ENCODE results near the gene MACROD2.
A peak's percentile ranks its signal among the peaks of the same experiment; 100 is the strongest.

MACROD2 gene

DNA sequence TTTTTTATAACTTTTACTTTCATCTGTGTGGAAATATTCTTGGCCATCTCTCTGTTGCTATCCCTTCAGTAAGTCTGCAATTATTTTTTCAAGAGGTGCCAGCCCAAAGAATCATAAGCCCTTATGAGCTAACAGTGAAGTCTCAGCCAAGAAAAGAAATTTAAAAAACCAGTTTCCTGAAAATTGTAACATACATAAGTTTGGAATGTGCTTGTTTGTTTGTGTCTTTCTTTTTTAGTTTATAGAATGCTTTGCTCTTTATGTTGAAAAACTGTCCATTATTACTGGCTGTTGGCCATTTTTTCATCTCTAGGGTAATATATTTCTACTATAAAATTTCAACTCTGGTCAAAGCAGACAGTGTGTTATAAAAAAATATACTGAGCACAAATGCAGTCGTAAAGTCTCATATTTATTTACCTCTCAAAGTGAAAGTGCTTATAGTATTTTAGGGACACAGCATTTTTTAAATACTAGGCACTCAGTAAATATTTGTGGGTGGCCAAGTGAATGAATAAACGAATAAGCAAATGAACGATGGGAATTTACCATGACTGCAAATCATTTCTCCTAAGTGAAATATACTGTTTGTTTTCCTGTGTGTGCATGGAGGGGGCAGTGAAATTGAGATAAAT is 1918.2 kb downstream of the MACROD2 start:
- in situ Hi-C loops (cut with HindIII; ENCODE audit: low pct_ligation_motif_present, low pct_unique_long_range_greater_than_20kb, low sequenced_read_pairs) = no loop called here
- DNase-seq = no peak

DNA sequence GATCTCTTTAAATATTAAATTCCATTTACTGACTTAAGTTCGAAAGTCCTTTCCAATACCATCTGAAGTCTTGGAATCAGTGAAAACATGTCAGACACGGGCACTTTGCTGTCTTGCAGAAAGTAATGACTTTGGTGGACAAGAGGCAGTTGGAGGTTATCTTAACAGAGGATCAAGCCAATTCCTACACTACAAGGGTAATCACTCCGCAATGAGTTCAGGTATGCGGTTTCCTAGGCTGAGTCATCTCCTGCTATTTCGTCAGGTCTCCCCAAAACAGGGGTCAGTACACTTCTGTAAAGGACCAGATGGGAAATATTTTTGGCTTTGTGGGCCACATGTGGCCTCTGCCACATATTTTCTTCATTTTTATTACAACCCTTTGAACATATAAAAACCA is 1921.3 kb downstream of the MACROD2 start:
- no peak for DNase-seq
- in situ Hi-C loops (cut with HindIII; ENCODE audit: low pct_ligation_motif_present, low pct_unique_long_range_greater_than_20kb, low sequenced_read_pairs) = no loop called here

DNA sequence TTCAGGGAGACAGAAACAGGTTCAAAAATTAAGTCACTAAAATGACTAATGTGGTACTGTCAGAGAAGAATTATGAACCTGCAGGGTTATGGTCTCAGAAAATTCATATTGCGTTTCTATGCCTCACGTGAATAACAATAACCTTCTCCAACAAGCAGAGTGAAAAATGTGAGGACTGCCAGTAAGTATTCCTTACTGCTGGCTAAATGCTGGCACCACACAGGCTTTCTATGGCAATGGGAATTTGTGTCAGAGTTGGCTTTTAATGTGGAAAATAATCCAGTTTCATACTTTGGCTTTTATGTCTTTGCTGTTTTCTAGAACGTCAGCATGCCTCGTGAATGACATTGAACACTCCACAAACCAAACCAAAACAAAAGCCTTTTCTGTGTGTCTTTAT is 1922.0 kb downstream of the MACROD2 start:
- in situ Hi-C loops (cut with HindIII; ENCODE audit: low pct_ligation_motif_present, low pct_unique_long_range_greater_than_20kb, low sequenced_read_pairs) = no loop called here
- DNase-seq = no peak

DNA sequence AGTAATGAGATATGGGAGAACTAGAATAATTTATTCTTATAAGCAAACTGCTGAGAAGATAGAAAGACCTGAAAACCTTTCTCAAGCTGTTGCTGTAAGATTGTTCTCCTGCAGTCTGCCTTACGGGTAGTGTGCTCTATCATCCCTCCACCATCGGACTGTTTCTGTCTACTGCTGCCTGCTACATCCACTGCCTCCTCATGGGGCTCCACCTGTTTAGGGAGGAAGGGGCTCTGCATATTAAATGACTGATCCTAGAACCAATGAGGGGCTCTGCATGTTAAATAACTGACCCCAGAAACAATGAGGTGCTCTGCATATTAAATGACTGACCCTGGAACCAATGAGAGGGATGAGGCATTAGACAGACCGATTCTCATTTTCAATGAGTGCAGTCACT is 1923.3 kb downstream of the MACROD2 start:
- no peak for DNase-seq
- in situ Hi-C loops (cut with HindIII; ENCODE audit: low pct_ligation_motif_present, low pct_unique_long_range_greater_than_20kb, low sequenced_read_pairs) = no loop called here

DNA sequence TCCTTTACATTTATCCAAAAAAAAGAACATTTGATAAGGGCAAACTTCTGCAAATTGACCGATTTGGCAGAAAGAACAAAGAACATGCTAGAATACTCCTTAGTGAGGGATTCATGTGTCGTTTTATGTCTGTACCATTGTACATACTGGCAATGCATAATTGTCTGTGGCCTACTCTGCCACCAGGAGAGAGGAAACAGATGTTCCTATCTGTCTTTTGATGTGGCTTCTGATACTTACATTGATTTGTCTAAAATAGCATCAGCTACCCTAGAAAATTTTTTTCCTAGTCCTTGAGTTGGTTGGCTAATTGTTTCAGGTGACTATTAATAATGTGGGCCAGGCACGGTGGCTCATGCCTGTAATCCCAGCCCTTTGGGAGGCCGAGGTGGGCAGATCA is 1923.8 kb downstream of the MACROD2 start:
- in situ Hi-C loops (cut with HindIII; ENCODE audit: low pct_ligation_motif_present, low pct_unique_long_range_greater_than_20kb, low sequenced_read_pairs) = no loop called here
- DNase-seq = no peak

DNA sequence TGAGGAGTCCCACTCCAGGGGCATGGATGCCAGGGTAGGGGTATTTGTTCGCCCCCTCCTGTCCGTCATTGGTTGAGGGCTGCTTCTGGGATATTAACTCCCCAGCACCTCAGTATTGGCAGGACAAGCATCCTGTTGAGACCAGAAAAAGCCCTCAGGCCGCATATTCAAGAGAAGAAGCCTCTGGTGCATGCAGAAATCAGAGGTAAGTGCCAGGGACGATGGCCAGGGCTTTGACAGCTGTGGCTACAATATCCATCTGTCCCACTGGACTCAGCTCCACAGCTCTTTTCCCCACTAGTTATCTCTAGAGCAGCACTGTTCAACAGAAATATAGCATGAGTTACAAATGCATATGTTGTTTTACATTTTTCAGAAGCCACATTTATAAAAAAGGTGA is 1926.6 kb downstream of the MACROD2 start:
- DNase-seq = no peak
- in situ Hi-C loops (cut with HindIII; ENCODE audit: low pct_ligation_motif_present, low pct_unique_long_range_greater_than_20kb, low sequenced_read_pairs) = no loop called here

DNA sequence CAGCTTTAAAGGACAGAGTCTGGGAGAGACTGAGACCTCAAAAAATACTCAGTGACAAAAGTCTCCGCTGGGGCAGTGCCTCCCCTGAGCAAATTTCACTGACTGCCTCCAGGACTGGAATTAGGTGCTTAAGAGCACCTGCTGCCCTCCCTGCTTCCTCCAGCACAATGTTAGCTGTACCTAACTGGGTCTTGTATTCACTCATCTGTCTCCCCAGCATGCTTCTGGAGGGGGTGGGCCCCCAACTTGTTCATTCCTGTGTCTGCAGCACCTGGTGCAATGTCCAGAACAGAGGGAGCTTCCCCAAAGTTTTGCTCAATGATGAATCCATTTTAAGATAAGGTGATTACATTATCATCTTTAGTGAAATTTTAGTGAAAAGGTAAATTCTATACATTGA is 1927.2 kb downstream of the MACROD2 start:
- DNase-seq = no peak
- in situ Hi-C loops (cut with HindIII; ENCODE audit: low pct_ligation_motif_present, low pct_unique_long_range_greater_than_20kb, low sequenced_read_pairs) = no loop called here

DNA sequence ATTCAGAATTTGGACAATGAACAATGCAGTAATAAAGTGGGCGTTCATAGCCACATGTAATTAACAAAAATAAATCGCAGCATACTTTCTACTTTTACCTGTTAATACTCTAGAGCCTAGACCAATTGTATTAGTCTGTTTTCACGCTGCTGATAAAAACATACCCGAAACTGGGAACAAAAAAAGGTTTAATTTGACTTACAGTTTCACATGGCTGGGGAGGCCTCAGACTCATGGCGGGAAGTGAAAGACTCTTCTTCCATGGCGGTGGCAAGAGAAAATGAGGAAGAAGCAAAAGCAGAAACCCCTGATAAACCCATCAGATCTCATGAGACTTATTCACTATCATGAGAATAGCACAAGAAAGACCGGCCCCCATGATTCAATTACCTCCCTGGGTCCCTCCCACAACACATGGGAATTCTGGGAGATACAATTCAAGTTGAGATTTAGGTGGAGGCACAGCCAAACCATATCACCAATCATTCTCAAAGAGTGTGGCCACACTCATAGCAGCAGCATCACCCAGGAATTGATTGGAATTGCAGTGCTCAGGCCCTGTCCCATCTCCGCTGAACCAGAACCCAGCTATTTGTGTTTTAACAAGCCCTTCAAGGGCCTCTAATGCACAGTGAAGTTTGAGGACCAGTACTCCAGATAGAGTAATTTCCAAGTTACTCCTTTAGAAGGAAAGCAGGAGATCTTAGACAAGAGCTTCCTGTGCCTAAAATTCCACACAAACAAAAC is 1927.9 kb downstream of the MACROD2 start:
- in situ Hi-C loops (cut with HindIII; ENCODE audit: low pct_ligation_motif_present, low pct_unique_long_range_greater_than_20kb, low sequenced_read_pairs) = no loop called here
- DNase-seq = no peak

DNA sequence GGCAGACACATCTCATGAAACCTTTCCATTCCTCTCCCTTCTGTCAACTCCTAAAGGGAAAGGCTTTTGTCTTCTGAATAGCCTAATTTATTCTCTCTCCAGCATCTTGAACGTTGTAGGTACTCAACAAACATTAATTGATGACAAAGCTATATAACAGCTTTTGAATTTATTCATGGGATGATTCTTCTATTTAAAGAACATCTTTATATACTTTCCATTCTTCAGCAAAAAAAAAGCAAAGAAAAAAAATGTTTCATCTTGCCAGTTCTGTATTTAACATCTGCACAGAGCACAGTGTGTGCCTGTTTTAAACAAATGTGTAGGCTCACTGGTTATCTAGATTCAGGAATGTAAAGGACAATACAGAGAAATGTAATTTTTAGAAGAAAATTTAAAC is 1929.2 kb downstream of the MACROD2 start:
- in situ Hi-C loops (cut with HindIII; ENCODE audit: low pct_ligation_motif_present, low pct_unique_long_range_greater_than_20kb, low sequenced_read_pairs) = no loop called here

DNA sequence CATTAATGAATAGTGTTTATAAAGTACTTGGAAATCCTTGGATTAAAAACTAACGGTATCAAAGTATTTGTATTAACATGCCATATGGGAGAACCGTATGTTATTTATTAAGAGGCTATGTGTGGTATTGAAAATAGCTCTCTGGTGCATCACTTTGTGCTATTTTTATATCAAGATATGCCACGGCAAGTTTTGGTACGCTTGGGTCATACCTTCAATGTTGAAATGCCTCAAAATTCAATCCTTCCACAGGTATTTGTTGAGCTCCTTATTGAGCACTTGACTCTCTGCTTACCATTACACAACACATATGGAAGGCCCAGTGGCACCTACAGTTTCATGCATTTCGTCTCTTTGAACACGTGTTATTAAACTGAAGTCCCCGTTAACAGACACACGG is 1930.1 kb downstream of the MACROD2 start:
- in situ Hi-C loops (cut with HindIII; ENCODE audit: low pct_ligation_motif_present, low pct_unique_long_range_greater_than_20kb, low sequenced_read_pairs) = no loop called here
- DNase-seq = no peak

More for the DNA sequence above, 1929.2 kb downstream of the MACROD2 start:
- no peak for DNase-seq

DNA sequence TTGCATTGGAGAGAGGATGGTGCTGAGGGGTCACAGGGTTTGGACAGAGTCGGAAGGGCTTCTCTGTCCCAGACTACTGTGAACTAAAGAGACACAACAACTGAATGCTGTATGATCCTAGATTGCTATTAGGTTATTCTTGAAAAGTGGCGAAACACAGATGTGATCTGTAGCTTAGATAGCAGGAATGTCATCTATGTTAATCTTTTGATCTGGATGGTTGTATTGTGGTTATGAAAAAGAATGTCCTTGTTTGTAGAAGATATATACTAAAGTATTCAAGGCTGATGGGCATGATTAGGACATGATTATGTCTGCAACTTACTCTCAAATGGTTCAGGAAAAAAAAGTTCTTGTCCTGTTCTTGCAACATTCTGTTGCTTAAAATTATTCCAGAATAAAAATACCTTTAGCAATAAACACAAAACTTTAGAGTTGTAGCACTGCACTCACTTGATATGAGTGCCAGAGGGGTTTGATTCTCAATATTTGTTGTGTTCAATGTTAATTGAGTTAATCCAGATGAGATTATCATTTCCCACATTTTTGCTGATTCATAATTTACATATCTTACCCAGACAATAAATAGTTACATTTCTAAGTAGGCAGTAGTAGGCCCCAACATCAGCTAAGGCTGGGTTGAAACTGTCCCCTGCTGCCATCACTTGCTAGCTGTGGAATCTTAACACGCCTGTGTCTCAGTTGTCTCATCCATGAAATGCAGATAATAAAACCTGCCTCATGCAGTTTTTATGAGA is 1932.8 kb downstream of the MACROD2 start:
- no peak for DNase-seq
- in situ Hi-C loops (cut with HindIII; ENCODE audit: low pct_ligation_motif_present, low pct_unique_long_range_greater_than_20kb, low sequenced_read_pairs) = no loop called here

DNA sequence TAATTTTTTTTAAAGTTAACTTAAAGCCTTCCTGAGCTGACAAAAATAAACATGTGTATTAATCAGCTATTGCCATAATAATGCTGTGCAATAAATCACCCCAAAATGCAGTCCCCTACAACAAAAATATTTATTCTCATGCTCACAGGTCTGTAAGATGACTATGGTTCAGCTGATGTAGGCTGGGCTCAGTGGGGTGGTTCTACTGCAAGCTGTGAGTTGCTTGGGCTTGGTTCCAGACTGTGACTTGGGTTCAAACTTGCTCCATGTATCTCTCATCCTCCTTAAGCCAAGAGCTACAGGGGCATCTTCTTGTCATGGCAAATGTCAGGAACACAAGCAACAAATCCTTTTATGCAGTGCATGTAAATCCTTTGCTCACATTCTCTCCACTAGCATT is 1933.6 kb downstream of the MACROD2 start:
- in situ Hi-C loops (cut with HindIII; ENCODE audit: low pct_ligation_motif_present, low pct_unique_long_range_greater_than_20kb, low sequenced_read_pairs) = no loop called here
- no peak for DNase-seq

DNA sequence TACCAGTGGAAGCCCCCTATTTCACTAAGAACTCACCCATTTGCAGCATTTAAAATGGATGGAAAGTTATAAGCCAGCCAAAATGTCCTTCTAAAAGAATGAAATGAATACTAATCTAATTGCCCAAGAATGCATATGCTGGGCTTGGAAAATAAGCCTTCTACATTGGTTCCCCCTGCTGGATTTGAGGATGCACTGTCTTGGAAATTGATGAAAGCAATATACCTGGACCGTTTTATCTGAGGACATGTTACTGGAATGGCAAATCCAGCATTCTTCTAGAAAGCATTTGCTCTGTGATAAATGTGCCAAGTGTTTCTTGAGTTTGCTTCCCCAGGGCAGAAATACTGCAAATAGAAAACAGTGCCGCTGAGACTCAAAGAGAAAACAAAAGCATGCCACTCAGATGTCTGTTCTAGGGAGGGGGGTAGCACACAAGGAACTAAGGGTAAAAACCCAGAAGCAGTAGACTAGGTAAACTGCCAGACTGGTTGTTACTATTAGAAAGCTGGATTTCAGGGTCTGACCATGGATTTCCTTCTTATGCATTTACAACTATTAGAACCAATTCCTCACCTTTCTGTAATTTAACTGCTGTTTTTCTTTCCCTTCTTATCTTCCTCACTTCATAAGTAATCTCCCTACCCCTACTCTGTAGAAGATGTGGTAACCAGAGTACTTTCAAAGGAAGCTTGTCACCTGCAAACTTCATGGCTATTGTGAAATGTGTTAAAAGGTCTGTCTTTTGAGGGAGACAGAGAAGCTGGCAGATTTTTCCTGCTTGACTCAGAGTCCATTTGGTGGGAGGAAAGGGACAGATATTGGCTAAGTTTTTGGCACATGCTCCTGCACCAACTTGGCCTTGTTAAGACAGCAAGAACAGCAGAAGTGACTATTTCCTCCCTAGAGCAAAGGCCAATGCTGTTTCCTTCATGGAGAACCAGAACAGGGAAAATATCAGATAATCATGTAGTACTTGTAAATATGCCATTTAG is 1935.3 kb downstream of the MACROD2 start:
- DNase-seq = peak; percentile 17
- in situ Hi-C loops (cut with HindIII; ENCODE audit: low pct_ligation_motif_present, low pct_unique_long_range_greater_than_20kb, low sequenced_read_pairs) = no loop called here

DNA sequence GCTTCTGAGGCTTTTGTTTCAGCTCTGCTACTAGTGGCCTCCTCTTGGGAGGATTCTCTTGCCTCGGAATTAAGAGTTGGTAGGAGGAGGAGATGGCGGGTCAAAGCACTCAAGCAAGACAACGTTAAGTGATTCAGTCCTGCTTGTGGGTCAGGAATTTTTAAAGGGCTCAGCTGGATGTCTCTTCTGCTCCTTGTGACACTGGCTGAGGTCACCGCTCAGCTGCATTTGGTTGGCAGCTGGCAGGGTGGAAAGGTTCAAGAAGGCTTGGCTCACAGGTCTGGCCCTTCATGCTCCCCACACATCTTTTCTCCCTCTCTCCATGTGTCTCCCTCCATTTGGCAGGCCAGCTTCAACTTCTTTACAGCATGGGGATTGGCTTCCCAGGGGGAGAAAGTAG is 1936.6 kb downstream of the MACROD2 start:
- in situ Hi-C loops (cut with HindIII; ENCODE audit: low pct_ligation_motif_present, low pct_unique_long_range_greater_than_20kb, low sequenced_read_pairs) = no loop called here
- no peak for DNase-seq

DNA sequence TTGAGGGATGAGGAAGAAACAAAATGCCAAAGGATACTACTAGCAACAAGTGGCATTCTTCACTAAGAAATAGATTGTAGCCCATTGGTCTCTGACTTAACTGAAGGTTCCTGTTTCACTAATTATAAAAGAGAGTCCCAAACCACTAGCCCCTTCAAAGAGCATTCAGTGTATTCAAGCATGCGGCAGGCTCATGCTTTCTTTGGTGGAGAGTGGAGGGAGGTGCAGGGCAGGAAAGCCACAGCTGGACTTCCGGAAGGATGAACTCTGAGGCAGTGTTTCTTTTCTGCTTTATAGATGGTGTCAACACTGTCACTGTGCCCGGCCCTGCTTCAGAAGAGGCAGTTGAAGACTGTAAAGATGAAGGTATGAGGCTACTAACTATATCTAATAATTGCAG is 1941.9 kb downstream of the MACROD2 start:
- in situ Hi-C loops (cut with HindIII; ENCODE audit: low pct_ligation_motif_present, low pct_unique_long_range_greater_than_20kb, low sequenced_read_pairs) = no loop called here
- no peak for DNase-seq

DNA sequence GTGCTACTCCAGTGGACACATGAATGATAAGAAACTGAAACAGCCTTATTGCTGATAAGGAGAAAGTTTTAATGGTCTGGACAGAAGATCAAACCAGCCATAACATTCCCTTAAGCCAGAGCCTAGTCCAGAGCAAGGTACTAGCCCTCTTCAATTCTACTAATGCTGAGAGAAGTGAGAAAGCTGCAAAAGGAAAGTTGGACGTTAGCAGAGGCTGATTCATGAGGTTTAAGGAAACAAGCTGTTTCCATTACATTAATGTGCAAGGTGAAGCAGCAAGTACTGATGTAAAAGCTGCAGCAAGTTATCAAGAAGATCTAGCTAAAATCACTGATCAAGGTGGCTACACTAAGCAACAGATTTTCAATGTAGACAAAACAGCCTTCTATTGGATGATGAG is 1943.5 kb downstream of the MACROD2 start:
- DNase-seq = no peak
- in situ Hi-C loops (cut with HindIII; ENCODE audit: low pct_ligation_motif_present, low pct_unique_long_range_greater_than_20kb, low sequenced_read_pairs) = no loop called here

DNA sequence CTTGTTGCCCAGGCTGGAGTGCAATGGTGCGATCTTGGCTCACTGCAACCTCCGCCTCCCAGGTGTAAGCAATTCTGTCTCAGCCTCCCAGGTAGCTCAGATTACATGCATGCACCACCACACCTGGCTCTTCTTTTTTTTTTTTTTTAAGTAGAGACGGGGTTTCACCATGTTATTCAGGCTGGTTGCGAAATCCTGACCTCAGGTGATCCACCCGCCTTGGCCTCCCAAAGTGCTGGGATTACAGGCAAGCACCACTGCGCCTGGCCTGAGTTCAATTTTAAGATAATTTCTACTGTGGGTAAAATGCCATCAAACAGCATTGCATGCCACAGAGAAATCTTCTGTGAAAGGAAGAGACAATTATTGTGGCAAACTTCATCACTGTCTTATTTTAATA is 1944.8 kb downstream of the MACROD2 start:
- in situ Hi-C loops (cut with HindIII; ENCODE audit: low pct_ligation_motif_present, low pct_unique_long_range_greater_than_20kb, low sequenced_read_pairs) = no loop called here
- DNase-seq = no peak

DNA sequence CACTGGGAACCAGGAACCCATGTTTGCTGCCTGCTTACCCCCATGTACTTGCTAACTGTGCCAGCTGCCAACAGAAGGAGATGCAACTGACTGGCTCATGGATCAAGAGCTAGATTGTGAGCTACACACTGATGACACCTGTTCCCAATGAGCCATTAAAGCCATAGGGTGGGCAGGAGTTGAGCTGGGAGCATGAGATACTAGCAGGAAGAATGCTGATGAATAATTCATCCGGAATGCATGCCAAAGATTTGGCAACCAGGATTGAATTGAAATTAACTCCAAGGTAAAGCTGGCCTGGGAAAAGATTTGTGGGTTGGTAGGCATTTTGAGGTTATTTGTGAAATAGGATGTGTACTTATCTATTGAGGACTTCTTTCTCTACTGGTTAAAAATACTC is 1946.8 kb downstream of the MACROD2 start:
- DNase-seq = no peak
- in situ Hi-C loops (cut with HindIII; ENCODE audit: low pct_ligation_motif_present, low pct_unique_long_range_greater_than_20kb, low sequenced_read_pairs) = no loop called here

DNA sequence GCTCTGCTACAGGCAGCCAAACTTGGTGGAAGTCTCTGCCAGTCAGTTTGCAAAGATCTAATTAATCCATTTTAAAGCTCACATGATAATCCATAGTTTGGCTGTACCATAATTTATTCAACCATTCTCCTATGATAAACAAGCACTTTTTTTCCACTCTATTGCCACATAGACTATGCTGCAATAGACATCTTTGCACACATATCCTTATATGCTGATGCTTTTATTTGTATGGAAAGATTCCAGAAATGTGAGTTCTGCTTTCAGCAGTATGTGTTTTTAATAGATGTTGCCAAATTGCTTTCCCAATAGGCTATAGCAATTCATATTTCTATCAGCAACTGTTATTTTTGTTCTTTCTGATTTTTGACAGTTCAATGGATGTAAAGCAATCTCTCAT is 1950.0 kb downstream of the MACROD2 start:
- no peak for DNase-seq
- in situ Hi-C loops (cut with HindIII; ENCODE audit: low pct_ligation_motif_present, low pct_unique_long_range_greater_than_20kb, low sequenced_read_pairs) = no loop called here

Measured in ACHN (cell line).